HEK293 (cell line): ENCODE data around the gene PGAP6.

Experiments used
- REST ChIP-seq: fragments of 450-650 bp; formaldehyde crosslinking; IDR thresholded peaks from 2 replicates; pipeline ENCODE4 v1.5.1; 2016; ENCODE audit warnings: missing biosample characterization, missing genetic modification characterization
- ZNF354C ChIP-seq: fragments of 450-650 bp; formaldehyde crosslinking; IDR thresholded peaks from 2 replicates; pipeline ENCODE4 v1.5.1; 2016; ENCODE audit warnings: missing biosample characterization, missing genetic modification characterization, low read depth, borderline replicate concordance

DNA sequence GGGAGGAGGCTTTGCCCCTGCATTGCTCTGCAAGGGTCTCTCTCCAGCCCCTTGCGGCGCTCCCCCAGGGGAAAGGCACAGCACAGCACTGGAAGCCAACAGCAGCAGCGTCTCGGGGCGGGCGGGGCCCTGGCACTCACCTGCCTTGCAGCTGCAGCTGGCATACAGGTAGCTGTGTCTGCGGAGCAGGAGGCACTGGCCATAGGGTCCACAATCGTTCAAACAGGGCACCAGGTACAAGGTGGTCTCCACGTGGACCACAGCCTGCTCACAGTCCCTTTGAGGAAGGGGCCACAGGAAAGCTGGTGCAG lies 7.2 kb downstream of the PGAP6 start:
- TF ChIP-seq ZNF354C (tag by site-specific recombination) = no peak
- no peak for TF ChIP-seq REST (tag by site-specific recombination)
